Measurements from ENCODE around the gene SLC7A9. TPM values are rescaled to one million over a fixed set of nuclear protein-coding genes. Genes with fewer than 3 reads are reported as not detected.

The SLC7A9 gene
- total RNA-seq, 1 experiment from 2014 or later: 1.3 TPM

GRCh38 chr19:32881766-32882165 lies 12.2 kb upstream of the SLC7A9 start:
- TF ChIP-seq, protein P1, sequence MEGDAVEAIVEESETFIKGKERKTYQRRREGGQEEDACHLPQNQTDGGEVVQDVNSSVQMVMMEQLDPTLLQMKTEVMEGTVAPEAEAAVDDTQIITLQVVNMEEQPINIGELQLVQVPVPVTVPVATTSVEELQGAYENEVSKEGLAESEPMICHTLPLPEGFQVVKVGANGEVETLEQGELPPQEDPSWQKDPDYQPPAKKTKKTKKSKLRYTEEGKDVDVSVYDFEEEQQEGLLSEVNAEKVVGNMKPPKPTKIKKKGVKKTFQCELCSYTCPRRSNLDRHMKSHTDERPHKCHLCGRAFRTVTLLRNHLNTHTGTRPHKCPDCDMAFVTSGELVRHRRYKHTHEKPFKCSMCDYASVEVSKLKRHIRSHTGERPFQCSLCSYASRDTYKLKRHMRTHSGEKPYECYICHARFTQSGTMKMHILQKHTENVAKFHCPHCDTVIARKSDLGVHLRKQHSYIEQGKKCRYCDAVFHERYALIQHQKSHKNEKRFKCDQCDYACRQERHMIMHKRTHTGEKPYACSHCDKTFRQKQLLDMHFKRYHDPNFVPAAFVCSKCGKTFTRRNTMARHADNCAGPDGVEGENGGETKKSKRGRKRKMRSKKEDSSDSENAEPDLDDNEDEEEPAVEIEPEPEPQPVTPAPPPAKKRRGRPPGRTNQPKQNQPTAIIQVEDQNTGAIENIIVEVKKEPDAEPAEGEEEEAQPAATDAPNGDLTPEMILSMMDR (IDR thresholded peaks at IDR 0.05; ENCODE audit: unreplicated experiment): no peak
- Mint-ChIP-seq H3K9me3 (ENCODE audit: low read depth, unreplicated experiment) (no peaks in the 10 kb centered on the region), H3K4me3 (ENCODE audit: low read depth, unreplicated experiment) (no peak overlapping the region), H3K4me1 (ENCODE audit: low read depth, unreplicated experiment) (no peaks in the 10 kb centered on the region), H3K27me3 (ENCODE audit: unreplicated experiment) (no peaks in the 10 kb centered on the region), H3K36me3 (ENCODE audit: insufficient read depth, unreplicated experiment) (no peaks in the 10 kb centered on the region), H3K27ac (ENCODE audit: unreplicated experiment) (no peak overlapping the region)
- DNase-seq: no peak
- no TSS peak for BruUV-seq (replicated peaks)
- CTCF ChIA-PET: no interaction called here
- intact Hi-C loops (cut with micrococcal nuclease; ENCODE audit: unreplicated experiment): no loop called here

DNA sequence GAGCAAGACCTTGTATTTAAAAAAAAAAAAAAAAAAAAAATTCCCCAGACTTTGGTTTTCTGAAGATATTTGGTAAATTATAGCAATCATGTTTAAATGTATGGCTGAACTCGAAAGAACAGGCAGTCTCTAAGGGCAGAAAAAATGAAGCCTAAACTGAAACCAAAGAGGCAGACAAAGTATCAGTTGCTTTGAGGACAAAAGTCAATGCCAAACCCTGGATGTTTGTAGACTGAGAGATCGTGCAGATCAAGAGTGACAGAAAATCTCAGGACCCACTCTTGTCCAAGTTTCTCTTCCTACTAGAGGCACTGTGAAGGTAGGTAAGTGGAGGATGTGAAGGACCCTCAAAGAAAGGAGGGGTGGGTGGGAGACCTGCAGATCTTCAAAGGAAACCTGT lies 11.1 kb upstream of the SLC7A9 start:
- no peaks in the 10 kb centered on the region for H3K9me3 Mint-ChIP-seq (ENCODE audit: low read depth, unreplicated experiment)
- no peaks in the 10 kb centered on the region for H3K36me3 Mint-ChIP-seq (ENCODE audit: insufficient read depth, unreplicated experiment)
- H3K27me3 Mint-ChIP-seq (ENCODE audit: unreplicated experiment): no peaks in the 10 kb centered on the region
- intact Hi-C loops (cut with micrococcal nuclease; ENCODE audit: unreplicated experiment): no loop called here
- CTCF ChIA-PET: no interaction called here
- BruUV-seq (replicated peaks): no TSS peak
- H3K4me3 Mint-ChIP-seq (ENCODE audit: low read depth, unreplicated experiment): no peak overlapping the region
- no peaks in the 10 kb centered on the region for H3K4me1 Mint-ChIP-seq (ENCODE audit: low read depth, unreplicated experiment)
- no peak overlapping the region for H3K27ac Mint-ChIP-seq (ENCODE audit: unreplicated experiment)
- no peak for DNase-seq
- TF ChIP-seq, protein P1 (IDR thresholded peaks at IDR 0.05; ENCODE audit: unreplicated experiment): no peak

- Mint-ChIP-seq H3K27me3 (ENCODE audit: unreplicated experiment) (no peaks in the 10 kb centered on the region), H3K27ac (ENCODE audit: unreplicated experiment) (no peak overlapping the region)
These were observed 10.2 kb upstream of the SLC7A9 start for GRCh38 chr19:32879741-32880140.

GRCh38 chr19:32878988-32879387 lies 9.4 kb upstream of the SLC7A9 start:
- no peaks in the 10 kb centered on the region for H3K9me3 Mint-ChIP-seq (ENCODE audit: low read depth, unreplicated experiment)
- TF ChIP-seq, protein P1 (IDR thresholded peaks at IDR 0.05; ENCODE audit: unreplicated experiment): no peak
- H3K36me3 Mint-ChIP-seq (ENCODE audit: insufficient read depth, unreplicated experiment): no peaks in the 10 kb centered on the region
- CTCF ChIA-PET: interaction anchor here (0.9 kb wide), 1 partner anchor 10 kb away, joined by 6 read pairs; the partner anchor contains the start of gene SLC7A9
- H3K4me3 Mint-ChIP-seq (ENCODE audit: low read depth, unreplicated experiment): no peak overlapping the region
- no peak overlapping the region for H3K27ac Mint-ChIP-seq (ENCODE audit: unreplicated experiment)
- intact Hi-C loops (cut with micrococcal nuclease; ENCODE audit: unreplicated experiment): no loop called here
- no peak for DNase-seq
- no peaks in the 10 kb centered on the region for H3K4me1 Mint-ChIP-seq (ENCODE audit: low read depth, unreplicated experiment)
- BruUV-seq (replicated peaks): no TSS peak
- H3K27me3 Mint-ChIP-seq (ENCODE audit: unreplicated experiment): no peaks in the 10 kb centered on the region

More at GRCh38 chr19:32879741-32880140, 10.2 kb upstream of the SLC7A9 start:
- no peak overlapping the region for H3K4me3 Mint-ChIP-seq (ENCODE audit: low read depth, unreplicated experiment)
- no peaks in the 10 kb centered on the region for H3K36me3 Mint-ChIP-seq (ENCODE audit: insufficient read depth, unreplicated experiment)
- no peaks in the 10 kb centered on the region for H3K9me3 Mint-ChIP-seq (ENCODE audit: low read depth, unreplicated experiment)
- no peak for DNase-seq
- TF ChIP-seq, protein P1 (IDR thresholded peaks at IDR 0.05; ENCODE audit: unreplicated experiment): no peak
- no peaks in the 10 kb centered on the region for H3K4me1 Mint-ChIP-seq (ENCODE audit: low read depth, unreplicated experiment)
- no TSS peak for BruUV-seq (replicated peaks)
- CTCF ChIA-PET: no interaction called here
- intact Hi-C loops (cut with micrococcal nuclease; ENCODE audit: unreplicated experiment): no loop called here
